HG02588 (cell line): ENCODE results near the gene FAM193B.
"Not testable (repeated sequence)": the region's sequence is repeated elsewhere in the genome, so short reads cannot be mapped to it uniquely, and the experiment has no call there.

Experiments used
- ATAC-seq: cut with Tn5 transposase; IDR thresholded peaks from one replicate; pipeline ENCODE4 v1.9.1; 2021; ENCODE audit warnings: mild to moderate bottlenecking, moderate library complexity; ENCODE audit not compliant: unreplicated experiment

The FAM193B gene

DNA sequence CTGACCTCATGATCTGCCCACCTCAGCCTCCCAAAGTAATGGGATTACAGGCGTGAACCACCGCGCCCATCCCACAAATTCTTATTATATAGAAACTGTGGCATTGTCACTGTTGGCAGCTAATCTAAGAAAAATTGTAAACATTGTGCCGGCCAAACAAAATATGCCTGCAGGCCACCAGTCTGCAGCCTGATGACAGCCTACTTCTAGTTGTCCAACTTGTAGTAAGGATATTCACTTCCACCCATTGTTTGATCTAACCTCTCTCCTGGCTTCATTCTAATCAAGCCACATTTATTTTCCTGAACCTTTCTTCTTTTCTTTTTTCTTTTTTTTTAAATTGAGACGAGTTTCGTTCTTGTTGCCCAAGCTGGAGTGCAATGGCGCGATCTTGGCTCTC, 24.0 kb upstream of the FAM193B start:
- no peak for ATAC-seq

DNA sequence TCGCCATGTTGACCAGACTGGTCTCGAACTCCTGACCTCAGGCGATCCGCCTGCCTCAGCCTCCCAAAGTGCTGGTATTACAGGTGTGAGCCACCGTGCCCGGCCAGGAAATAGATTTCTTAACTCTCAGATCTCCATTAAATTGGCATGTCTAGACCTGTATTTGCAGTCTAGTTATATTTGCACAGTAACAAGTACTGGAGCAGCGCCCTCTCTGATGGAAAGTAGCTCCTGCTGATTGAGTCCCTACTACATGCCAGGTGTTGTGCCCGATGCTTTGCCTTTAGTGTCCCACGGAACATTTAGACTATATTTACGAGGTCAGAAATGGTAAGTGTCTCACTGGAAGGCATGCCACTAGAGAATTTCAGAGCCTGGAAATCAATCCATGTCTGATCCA, 21.8 kb upstream of the FAM193B start:
- no peak for ATAC-seq

DNA sequence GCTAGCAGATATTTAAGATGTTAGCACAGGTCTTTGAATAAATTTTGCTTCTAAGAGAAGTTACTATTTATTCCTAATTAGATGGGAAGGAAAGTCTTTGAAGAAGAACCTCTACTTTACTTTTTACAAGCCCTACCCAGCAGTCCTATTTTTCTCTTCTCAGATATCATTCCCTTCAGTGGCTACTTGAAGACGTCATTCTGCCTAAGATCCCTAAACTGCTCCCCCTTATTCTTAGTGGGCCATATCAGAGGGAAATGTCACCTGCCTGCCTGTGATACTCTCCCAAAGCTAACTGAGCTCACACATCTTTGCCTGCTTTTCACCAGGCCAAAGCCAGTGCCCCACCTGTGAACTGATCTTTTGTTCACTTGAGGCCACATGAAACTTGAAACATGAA, 21.1 kb upstream of the FAM193B start:
- ATAC-seq: no peak

DNA sequence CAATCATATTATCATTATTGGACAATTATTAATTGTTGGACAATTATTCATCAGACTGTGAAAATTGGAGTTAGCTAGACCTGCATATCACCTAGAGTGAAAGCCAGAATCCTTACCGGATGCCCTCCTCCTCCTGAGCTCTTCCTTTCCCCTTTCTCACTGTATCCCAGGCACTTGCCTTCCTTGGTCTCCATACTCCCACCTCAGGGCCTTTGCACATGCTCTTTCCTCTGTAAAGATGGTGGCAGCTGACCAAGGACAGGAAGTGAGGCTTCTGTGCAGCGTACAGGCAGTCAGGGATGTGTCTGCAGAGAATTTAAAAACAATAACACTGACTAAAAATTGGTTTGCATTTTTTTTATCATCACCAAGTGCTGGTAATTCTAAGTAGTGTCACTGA, 15.5 kb upstream of the FAM193B start:
- ATAC-seq: no peak

DNA sequence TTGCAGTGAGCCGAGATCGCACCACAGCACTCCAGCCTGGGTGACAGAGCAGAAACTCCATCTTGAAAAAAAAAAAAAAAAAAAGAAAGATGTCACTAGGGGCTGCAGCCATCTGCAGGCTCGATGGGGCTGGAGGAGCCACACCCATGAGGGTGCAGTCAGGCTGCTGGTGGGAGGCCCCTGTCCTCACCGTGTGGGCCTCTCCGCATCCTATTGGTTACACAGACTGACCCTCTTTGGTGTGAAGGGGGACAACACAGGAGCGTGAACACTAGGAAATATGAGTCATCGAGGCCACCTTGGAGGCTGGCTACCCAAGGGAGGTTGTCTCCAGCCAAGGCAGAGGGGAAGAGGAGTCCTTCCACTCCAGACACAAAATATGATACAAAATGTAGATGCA, 14.0 kb upstream of the FAM193B start:
- ATAC-seq: no peak

DNA sequence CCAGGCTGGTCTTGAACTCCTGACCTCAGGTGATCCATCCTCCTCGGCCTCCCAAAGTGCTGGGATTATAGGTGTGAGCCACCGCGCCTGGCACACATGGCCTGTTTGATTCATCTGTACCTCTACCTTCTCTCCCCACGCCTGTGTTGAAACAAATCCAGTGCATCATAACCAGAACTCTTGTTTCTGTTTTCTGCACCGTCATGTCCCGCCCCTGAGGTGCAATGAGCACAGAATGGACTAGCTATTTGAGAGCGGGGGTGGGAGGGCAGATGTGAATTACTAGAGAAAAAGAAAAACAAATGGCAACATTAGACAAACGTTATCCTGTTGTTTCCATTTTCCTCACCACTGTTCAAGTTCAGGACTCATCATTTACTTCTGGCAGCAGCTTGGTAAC, 10.7 kb upstream of the FAM193B start:
- ATAC-seq: no peak

DNA sequence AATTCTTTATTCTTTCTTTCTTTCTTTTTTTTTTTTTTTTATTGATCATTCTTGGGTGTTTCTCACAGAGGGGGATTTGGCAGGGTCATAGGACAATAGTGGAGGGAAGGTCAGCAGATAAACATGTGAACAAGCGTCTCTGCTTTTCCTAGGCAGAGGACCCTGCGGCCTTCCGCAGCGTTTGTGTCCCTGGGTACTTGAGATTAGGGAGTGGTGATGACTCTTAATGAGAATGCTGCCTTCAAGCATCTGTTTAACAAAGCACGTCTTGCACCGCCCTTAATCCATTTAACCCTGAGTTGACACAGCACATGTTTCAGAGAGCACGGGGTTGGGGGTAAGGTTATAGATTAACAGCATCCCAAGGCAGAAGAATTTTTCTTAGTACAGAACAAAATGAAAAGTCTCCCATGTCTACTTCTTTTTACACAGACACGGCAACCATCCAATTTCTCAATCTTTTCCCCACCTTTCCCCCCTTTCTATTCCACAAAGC, 5.1 kb upstream of the FAM193B start:
- ATAC-seq: not testable (repeated sequence)

DNA sequence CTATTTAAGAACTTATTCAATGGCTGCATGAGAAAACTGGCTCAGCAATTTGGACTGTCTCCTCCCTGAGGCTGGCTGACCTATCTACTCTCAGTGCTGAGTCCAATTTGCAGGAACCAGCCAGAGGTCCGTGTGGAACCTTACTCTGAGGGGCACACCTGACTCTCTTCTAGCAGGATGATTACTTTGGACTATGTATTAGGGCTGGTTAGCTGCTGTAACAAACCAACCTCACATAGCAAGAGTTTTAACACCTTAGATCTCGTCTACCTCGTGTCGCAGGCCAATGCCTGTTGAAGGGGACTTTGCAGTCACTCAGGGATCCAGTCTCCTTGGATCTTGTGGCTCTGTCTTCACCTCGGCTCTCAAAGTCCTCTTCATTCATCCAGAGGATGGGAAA, 3.4 kb upstream of the FAM193B start:
- no peak for ATAC-seq

DNA sequence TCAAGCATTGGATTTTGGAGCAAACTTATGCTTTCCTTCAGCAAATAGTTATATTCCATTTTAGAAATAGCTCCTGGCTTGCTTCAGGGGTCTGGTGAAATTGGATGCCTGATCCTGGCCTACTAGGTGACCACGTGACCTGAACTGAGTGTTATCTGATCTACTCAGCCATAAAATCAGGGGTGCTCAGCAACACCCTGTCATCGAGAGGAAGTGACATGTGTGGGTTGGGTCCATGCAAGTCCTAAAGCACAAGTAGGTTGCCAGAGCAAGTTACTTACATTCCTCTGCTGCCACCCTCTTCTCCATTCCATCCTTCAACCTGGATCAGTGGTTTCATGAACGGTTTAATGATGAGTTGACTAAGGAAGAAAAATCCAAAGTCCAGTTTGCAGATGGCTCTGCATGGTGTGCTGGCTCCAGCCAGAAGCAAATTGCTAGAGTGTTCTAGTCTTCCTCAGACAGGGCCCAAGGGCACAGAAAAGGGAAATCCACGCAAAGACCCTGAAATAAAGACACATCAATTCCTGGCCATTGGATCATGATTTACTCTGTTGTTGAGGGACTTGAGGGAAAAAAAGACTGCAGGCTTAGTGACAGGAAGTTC, 2.8 kb upstream of the FAM193B start:
- ATAC-seq: no peak

DNA sequence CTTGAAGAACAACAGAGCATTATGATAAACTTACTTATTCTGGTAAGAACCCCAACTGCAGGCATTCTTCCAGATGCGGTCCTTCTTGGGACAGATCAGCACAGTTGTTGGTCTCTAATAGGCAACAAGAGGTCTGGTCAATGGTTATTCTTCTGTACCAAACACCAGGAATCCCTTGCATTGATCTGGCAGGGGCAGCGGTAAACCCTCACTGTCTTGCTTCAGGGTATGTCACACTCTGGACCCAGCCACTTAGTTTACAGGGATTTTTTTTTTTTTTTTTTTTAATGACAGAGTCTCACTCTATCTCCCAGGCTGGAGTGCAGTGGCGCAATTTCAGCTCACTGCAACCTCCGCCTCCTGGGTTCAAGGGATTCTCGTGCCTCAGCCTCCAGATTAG, 1.3 kb upstream of the FAM193B start:
- ATAC-seq: no peak

DNA sequence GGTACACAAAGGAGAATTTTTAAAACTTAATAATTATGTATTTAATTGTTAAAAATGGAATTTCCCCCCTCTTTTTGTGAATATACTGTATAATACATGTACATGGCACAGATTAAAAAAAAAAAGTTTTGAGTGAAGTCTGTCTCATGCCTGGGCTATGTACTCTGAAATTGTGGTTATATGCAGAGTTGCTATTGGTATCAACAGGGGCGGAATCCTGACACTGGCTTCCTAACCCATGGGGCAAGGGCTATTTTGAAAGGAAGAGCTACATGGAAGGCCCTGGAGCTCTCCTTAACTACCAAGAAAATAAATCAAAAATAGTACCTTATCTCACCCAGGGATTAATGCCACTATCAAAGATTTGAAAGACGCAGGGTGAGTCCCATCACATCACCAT, 865 bp upstream of the FAM193B start:
- no peak for ATAC-seq

DNA sequence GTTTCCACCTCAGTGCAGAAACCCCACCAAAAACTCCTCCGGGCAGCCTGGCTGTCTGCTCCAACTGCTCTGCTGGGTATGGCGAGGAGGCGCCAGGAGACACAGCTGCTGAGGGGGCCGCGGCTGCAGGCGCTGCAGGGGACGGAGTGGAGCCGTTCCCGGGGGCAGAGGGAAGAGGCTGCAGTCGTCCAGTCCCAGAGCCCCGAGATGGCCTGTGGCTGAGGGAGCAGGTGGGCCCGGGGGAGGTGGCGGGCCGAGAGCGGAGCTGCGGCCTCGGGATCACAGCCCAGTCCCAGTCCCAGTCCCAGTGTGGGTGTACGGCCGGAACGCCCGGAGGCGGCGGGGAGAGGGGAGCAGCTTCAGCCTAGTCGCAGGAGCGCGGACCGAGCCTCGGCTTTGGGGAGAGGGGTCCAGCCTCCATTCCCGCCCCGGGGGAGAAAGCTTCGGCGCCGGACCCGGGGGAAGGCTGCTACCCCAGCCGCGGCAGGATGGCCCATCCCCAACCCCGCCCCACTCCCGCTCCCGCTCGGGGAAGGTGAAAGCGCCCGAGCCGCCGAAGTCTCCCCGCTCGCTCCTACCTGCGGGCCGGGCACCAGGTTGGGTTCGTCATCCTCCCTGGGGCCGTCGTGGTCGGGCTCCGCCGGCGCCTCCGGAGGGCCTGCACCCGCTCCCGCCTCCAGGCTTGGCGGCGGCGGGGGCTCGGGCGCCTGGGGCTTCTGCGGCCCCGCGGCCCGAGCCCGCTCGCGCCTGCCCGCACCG, 513 bp downstream of the FAM193B start:
- peak; percentile 41 for ATAC-seq

DNA sequence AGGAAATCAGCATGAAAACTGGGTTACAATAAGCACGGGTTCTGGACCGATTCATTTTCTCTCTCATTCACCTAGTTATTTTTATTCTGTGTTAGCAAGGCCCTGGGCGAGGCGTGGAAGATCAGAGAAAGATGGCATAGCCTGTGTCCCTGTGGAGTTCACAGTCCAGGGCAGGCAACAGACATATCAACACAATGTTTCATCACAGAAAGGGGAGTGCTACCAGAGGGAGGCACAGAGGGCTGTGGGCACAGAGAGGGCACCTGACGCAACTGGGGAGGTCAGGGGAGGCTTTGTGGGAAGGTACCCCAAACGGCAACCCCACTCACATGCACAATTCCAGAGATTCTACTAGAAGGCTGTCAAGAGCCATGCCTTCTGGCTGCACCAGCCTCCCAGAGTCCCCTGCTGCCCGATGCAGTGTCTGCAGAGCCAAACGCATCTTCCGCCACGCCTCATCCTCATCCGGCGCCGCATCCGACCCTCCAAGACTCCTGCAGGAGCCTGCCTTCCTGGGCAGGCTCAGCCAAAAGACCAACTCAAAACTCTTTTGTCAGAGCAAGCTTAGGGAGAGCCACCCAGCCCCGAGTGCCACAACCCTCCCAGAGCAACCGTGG, 1.4 kb downstream of the FAM193B start:
- no peak for ATAC-seq

DNA sequence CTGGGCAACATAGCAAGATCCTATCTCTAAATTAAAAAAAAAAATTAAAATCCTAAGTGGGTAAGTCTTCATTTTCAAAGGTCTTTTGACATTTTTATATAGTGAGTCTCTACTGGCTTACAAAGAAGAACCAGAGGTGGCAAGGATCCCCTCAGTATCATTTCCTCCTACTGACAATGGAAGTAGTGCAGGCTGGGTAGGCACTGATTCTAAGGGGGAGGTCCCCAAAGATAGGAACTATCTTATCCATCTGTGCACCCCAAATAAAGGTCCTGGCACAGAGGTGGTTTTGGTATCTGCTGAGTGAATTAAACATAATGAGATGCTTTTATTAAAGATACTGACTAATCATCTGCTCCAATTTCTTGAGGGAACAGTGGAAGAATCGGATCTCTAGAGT, 4.2 kb downstream of the FAM193B start:
- no peak for ATAC-seq

DNA sequence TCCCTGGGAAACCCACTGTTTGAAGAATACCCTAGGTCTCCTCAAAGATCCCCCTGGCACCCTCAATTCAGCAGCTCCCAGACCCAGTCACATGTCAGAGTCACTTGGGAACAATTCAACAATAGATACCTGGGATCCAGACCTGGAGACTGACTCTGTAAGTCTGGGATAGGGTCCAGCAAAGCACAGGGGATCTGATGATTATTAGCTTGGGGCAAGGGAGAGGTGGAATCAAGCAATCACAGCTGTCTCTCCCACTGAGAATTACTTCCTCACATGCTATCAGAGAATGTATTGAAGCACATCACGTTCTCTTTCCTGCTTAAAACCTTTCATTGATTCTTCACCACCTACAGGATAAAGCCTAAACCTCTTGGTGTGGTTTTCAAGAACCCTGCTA, 5.9 kb downstream of the FAM193B start:
- ATAC-seq: no peak

DNA sequence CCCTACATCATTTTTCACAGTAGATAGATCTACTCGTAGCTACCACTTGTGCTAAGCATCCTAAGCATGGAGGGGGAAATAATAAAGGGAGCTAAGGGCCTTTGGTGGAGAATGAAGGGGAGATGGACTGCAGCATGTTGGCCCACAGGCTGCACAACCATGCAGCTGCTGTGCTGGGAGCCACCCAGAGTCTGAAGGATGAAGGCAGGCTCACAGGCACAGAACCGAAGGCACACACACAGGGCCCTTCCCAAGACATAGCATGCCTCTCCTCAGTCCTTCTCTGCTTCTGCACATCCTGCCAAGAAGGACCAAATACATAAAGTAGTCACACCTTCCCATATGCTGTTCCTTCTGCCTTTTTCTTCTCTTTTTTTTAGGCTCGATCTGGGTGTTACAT, 6.6 kb downstream of the FAM193B start:
- ATAC-seq: no peak

DNA sequence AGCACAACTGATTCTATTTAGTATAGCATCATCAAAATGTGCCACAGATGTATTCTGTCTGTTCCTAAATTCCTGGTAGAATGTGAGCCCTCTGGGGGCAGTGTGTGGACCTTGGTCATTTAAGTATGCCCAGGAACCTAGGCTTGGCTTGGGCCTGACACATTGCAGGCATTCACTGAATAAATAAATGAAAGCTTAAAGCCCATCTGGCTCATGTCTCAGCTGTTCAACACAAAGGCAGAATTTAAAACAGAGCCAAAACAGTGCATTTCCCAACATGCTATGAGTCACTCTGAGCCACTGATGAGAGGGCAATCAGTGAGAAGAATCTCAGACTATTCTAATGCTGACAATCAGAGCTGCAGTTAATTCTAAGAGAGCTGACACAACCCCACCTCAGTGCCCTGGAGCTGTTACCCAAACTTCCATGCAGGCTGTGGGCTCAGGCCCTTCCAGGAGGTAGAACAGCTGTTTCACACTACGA, 8.1 kb downstream of the FAM193B start:
- no peak for ATAC-seq

DNA sequence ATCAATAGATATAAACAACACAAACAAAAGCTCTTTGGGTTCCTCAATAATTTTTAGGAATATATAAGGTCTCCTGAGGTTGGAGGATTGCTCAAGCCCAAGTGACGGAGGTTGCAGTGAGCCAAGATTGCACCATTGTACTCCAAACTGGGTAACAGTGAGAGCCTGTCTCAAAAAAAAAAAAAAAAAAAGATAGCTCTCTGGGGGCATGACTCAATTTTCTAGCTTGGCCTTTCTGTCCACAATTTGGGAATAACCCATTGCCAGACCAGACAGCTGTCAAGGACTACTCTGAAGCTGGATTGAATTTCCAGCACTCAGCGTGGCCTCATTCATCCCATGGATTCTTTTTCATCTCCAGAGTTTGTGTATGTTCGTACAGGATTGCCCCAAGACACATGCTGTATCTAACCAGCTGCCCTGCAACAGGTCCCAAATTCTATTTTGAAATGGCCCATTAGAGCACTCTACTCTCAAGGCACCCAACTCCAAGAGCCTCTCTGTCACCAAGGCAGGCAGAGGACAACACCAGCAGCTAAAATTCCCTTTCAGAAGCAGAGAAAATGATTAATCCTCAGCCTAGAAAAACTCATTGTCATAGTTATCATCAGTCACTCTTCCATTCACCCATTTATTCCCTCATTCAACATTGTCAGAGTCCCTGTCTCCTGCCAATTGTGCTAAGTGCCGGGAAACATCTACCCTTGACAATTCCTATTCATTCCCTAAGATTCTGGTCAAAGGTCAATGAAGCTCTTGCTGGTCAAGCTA, 8.7 kb downstream of the FAM193B start:
- no peak for ATAC-seq

DNA sequence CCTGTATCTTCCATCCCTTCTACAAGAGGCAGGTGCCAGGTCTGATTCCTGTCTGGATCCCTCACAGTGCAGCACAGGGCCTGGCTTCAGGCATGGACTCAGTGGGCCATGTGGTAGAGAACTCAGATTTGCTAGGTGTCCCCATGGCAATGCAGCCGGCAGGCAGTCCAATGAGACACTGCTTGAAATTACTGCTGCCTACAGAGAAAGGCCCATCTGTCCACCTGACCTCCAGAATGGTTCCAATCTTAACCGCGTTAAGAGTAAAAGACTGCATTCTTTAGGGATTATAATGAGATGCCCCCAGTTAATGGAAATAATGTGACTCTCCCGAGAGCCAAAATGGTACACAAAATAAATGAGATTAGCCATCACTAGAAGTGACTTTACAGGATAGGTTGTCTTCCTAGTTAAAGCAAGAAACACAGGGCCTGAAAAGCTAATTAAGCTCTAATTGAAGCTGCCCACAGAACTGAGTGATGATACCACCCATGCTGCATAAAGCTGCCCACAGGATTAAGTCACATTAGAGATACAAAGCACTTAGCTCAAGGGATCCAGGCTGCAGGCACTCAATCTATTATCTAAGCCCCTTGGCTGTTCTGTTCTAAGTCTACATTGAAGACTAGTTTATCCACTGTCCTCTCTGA, 11.4 kb downstream of the FAM193B start:
- no peak for ATAC-seq

DNA sequence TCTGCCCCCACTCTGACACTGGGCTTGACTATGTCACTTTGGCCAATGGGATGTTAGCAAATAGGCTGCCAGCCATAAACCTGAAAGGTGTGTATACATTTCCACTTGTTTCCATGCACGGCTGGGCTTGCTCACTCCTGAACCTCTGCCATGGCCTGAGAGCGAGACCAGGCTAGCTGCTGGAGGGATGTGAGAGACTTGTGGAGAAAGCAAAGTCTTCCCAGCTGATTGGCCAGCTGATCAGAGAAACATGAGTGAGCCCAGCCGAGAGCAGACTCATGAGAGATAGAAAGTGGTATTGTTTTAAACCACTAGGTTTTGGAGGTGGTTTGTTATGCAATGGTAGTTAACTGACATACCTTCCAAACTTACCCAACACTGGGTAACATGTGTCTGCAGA, 13.9 kb downstream of the FAM193B start:
- ATAC-seq: no peak

DNA sequence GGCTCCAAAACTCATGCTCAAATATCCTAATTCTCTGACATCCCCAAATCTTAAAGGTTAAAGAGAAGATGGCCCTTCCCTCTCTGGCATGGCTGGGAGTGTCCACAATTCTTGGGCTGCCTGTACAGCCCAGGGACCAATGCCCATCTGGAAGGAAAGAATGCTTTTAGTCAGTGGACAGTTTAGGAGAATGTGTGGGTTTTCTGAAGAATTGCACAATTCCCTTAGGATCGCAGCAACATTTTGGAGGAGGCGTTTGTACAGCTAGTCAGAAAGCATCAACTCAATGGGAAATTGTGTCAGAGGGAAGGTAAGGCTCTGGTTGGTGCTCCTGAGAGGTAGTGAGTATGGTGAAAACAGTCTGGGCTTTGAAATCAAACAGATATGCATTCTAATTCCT, 15.0 kb downstream of the FAM193B start:
- ATAC-seq: no peak
